IPS-20b (cell line): ENCODE results near the gene DMC1.
"Not testable (repeated sequence)": the region's sequence is repeated elsewhere in the genome, so short reads cannot be mapped to it uniquely, and the experiment has no call there.

Source experiments
- H3K27ac ChIP-seq: one replicate; pipeline ENCODE4 v1.5.1; 2013; ENCODE audit warnings: low read length
- H3K27me3 ChIP-seq: 2 replicates; pipeline ENCODE4 v1.6.1; 2013; ENCODE audit warnings: mild to moderate bottlenecking, low read length, inconsistent platforms; ENCODE audit not compliant: insufficient read depth
- H3K36me3 ChIP-seq: 2 replicates; pipeline ENCODE4 v1.6.1; 2013; ENCODE audit warnings: low read depth, mild to moderate bottlenecking, inconsistent platforms, low read length, moderate library complexity; ENCODE audit not compliant: insufficient read depth
- H3K4me1 ChIP-seq: 2 replicates; pipeline ENCODE4 v1.6.1; 2013; ENCODE audit warnings: mild to moderate bottlenecking, control low read depth, inconsistent platforms, low read length, moderate library complexity; ENCODE audit not compliant: insufficient read depth
- H3K4me3 ChIP-seq: 2 replicates; pipeline ENCODE4 v1.5.1; 2013; ENCODE audit warnings: mild to moderate bottlenecking, low read length, inconsistent platforms
- H3K9ac ChIP-seq: 2 replicates; pipeline ENCODE4 v1.6.1; 2013; ENCODE audit warnings: low read depth, mild to moderate bottlenecking, inconsistent platforms, low read length, moderate library complexity
- H3K9me3 ChIP-seq: 2 replicates; pipeline ENCODE4 v1.6.1; 2013; ENCODE audit warnings: mild to moderate bottlenecking, low read depth, low read length, inconsistent platforms; ENCODE audit not compliant: insufficient read depth

DMC1 gene

DNA sequence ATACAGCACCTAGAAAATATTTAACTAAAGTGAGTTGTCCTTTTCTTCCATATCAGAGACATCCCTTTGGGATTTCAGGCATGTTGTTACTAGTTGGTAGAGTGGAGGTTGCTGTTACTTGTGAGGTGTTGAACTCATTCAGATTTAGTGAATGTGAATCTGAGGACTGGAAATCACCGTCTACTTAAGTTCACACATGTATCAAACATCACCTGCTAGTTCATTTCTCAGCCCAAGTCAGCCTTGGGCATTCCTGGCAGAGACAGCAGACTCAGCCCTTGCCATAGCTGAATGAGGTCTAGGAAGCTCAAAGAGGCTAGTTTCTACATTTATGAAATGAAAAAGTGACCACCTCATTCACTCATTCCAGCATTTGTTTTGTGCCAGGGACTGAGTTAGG lies 92.4 kb downstream of the DMC1 start:
- Histone ChIP-seq H3K4me1 (no peaks in the 10 kb centered on the region), H3K9ac (no peak overlapping the region), H3K27me3 (no peaks in the 10 kb centered on the region), H3K36me3 (peaks cover 24% of the 10 kb centered on the region), H3K27ac (no peak overlapping the region), H3K4me3 (no peak overlapping the region), H3K9me3 (no peaks in the 10 kb centered on the region)

DNA sequence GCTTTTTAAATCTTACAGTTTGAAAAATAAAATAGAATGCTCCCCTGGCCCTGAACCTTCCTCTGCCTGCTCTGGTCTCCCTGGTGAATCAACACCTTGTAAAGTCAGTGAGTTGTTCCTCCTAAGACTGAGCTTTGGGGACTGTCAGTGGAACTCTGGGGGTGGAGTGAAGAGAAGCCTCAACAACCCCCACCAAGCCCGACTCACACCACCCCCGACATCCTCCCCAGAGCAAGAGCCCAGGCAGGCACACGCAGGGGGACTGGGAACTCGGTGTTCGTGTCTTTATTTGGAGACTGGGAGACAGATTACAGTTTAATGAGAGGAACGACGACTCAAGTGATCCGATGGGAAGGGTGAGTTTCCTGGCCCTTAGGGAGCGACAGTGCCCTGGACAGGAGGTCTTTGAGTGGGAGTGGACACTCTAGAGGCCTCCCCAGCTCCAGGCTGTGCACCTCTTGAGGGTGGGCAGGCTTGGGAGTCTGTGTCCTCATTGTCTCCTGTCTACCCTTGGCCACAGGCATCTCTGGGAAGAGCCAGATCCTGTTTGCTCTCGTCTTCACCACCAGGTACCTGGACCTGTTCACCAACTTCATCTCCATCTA lies 95.9 kb downstream of the DMC1 start:
- Histone ChIP-seq H3K4me3 (no peak overlapping the region), H3K27ac (no peak overlapping the region), H3K9ac (no peak overlapping the region), H3K4me1 (no peaks in the 10 kb centered on the region), H3K27me3 (peaks cover under 1% of the 10 kb centered on the region; the same call in 1 of the 2 replicates), H3K36me3 (no peaks in the 10 kb centered on the region), H3K9me3 (no peaks in the 10 kb centered on the region; the same call in 1 of the 2 replicates)

DNA sequence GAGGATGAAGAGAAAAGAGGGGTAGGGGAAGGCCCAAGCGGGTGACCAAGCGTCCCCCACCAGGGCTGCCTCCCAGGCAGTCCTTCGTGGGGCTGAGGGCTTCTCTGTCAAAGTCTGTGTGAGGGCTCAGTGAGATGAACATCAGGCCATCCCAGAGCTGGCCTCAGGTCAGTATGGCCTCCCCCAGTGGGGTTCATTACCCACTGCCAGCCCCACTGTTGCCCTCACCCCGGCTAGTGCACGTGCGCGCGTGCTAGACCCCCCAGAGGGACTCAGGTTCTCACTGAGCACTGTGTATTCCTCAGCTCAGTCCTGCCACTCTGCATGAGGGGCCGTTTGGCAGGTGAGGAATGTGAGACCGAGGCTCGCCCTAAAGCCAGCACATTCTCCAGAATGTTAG lies 98.7 kb downstream of the DMC1 start:
- Histone ChIP-seq H3K9me3 (no peaks in the 10 kb centered on the region; the same call in 1 of the 2 replicates), H3K27me3 (peaks cover 29% of the 10 kb centered on the region), H3K27ac (no peak overlapping the region), H3K36me3 (no peaks in the 10 kb centered on the region), H3K4me3 (no peak overlapping the region), H3K9ac (no peak overlapping the region), H3K4me1 (no peaks in the 10 kb centered on the region)

DNA sequence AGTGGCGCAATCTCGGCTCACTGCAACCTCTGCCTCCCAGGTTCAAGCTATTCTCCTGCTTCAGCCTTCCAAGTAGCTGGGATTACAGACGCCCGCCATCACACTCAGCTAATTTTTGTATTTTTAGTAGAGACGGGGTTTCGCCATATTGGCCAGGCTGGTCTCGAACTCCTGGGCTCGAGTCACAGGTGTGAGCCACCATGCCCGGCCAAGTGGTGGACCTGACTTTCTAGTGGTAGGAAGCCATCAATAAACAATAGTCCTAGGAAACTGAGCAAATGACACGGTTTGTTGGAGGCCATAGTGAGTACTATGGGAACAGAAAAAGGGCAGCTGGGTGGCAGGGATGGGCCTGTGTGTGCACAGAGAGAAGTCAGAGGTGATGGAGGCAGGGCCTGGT lies 99.8 kb downstream of the DMC1 start:
- H3K27ac ChIP-seq, H3K4me3 ChIP-seq, H3K4me1 ChIP-seq, H3K36me3 ChIP-seq, H3K9me3 ChIP-seq, H3K9ac ChIP-seq: not testable (repeated sequence)
- peaks cover 39% of the 10 kb centered on the region for H3K27me3 ChIP-seq

DNA sequence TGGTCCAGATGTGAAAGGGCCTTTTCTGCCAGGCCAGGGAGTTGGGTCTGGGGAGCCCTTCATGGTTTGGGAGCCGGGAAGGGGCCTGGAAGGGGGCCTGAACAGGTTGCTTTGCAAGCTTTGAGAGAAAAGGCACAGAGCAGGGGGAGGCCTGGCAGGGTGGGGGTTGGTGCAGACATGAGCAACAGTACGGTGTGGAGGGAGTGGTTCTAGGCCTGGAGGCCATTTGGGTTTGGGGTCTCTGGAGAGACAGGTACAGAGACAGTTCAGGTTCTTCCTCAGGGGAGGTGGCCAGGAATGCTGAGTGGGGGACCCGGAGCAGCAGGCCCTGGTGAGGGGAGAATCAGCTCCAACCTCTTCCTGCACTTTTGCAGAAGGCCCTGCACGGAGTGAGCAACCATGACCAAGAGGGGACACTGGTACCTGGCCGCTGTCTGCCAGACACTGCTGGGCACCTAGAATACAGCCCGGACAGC lies 100.6 kb downstream of the DMC1 start:
- Histone ChIP-seq H3K27ac (no peak overlapping the region), H3K36me3 (no peaks in the 10 kb centered on the region), H3K9me3 (no peaks in the 10 kb centered on the region; the same call in 1 of the 2 replicates), H3K9ac (no peak overlapping the region), H3K27me3 (peaks cover 41% of the 10 kb centered on the region), H3K4me1 (no peaks in the 10 kb centered on the region), H3K4me3 (no peak overlapping the region)
